GM18861 (cell line): ENCODE results near the gene ABRACL.
"Not testable (repeated sequence)": the region's sequence is repeated elsewhere in the genome, so short reads cannot be mapped to it uniquely, and the experiment has no call there.

Source experiments
- ATAC-seq: cut with Tn5 transposase; IDR thresholded peaks from one replicate; pipeline ENCODE4 v1.9.1; 2021; ENCODE audit not compliant: unreplicated experiment

Gene ABRACL

GRCh38 chr6:139010674-139011073 is 17.9 kb upstream of the ABRACL start:
- ATAC-seq: no peak

- ATAC-seq: no peak
Measured at GRCh38 chr6:139011980-139012379, 16.6 kb upstream of the ABRACL start.

DNA sequence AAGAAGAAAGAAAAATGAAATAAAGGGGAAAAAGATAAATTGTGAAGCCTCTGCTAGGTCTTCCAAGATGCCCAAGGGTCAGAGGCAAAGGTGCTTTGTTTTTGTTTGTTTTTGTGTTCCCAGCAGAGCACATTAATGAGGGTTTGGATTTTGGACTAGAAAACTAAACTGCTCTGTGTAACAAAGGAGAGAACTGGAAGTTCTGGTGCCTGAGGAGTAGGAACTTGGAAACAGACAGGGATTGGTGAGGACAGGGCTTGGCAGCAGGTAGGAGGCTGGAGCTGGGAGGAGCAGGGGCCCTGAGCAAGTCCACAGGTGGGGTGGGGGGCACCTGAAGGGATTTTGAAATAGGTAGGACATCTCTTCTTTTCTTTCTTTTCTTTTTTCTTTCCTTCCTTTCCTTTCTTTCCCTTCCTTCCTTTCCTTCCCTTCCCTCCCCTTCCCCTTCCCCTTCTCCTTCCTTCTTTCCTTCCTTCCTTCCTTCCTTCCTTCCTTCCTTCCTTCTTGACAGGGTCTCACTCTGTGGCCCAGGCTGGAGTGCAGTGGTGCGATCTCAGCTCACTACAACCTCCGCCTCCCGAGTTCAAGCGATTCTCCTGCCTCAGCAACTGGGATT is 15.3 kb upstream of the ABRACL start:
- no peak for ATAC-seq

GRCh38 chr6:139014945-139015344 is 13.6 kb upstream of the ABRACL start:
- ATAC-seq: no peak

GRCh38 chr6:139016337-139017213 is 12.0 kb upstream of the ABRACL start:
- ATAC-seq: peak; percentile 80

- ATAC-seq: no peak
Measured at GRCh38 chr6:139017227-139017626, 11.3 kb upstream of the ABRACL start.

DNA sequence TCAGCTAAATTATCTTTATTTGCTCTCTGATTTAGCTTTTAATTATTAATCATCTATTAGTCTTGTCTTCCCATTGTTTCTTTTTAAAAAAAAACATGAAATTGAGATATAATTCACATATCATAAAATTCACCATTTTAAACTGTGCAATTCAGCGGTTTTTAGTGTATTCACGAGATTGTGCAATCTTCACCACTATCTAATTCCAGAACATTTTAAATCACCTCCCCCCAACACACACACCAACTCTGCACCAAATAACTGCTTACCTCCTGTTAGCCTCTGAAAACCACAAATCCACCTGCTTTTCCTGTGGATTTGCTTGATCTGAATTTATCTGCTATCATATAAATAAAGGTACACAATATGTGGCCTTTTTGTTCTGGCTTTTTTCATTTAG is 8.8 kb upstream of the ABRACL start:
- no peak for ATAC-seq

DNA sequence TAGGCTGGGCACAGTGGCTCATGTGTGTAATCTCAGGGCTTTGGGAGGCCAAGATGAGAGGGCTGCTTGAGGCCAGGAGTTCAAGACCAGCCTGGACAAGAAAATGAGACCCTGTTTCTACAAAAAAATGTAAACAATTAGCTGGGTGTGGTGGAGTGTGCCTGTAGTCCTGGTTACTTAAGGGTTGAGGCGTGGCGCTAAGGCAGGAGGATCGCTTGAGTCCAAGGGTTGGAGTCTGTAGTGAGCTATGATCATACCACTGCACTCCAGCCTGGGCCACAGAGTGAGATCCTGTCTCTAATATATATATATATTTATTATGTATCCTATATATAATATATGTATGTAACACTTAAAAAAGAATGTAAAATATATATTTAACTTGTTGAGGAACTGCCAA is 7.9 kb upstream of the ABRACL start:
- no peak for ATAC-seq

DNA sequence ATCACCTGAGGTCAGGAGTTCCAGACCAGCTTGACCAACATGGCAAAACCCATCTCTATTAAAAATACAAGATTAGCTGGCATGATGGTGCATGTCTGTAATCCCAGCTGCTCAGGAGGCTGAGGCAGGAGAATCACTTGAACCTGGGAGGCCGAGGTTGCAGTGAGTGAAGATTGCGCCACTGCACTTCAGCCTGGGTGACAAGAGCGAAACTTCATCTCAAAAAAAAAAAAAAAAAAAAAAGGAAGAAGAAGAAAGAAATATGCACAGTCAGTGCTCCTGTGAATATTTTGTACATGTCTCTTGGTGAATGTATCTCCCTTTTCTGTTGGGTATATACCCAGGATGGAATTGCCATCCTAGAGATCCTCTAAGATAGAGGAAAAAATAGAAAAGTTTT is 3.1 kb upstream of the ABRACL start:
- not testable (repeated sequence) for ATAC-seq

DNA sequence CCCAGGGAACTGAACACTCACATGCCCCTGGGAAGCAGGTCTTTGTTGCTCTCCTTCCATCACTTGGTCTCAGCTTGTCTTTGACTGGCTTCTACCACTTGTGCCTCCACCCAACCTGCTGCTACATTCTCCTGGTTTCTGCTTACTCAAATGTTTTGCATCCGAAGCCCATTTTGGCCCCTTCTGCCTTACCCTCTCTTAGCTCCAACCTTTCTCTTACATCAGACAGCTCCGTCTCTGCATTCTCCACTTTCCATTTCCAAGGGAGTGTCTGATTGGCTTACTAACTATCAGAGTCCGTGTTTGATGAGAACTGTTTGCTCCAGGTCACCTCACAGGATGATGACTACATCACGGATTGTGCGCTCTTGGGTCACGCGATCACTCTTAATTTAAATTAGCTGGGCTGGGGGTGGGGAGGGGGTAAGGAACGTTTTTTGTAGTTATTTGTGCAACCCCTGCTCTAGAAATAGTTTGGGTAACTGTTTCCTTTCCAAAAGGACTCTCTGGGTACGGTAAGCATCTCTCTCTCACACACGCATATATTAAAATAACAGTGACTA is 844 bp upstream of the ABRACL start:
- no peak for ATAC-seq

DNA sequence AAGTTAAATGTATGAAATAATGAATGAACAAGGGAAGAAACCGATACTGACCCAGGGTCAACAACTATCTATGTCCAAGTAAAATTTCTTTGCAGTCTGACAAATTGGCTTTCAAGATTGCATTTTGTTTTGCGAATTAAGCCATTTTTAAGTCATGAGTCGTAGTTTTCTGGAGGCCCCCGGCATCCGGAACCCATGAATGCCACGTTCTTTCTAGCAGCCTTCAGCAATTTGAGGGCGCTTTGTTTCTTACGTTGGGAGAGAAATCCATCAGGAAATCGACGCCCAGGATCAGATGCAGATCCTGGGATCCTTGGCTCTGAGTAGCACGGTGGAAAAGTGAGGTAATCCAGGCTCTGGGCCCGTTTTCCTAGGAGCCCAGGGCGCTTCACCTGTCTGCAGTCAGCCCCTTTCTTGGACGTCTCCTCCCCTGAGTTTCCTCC is 309 bp upstream of the ABRACL start:
- ATAC-seq: no peak

GRCh38 chr6:139029470-139030227 is 1.1 kb downstream of the ABRACL start:
- ATAC-seq: peak; percentile 21

DNA sequence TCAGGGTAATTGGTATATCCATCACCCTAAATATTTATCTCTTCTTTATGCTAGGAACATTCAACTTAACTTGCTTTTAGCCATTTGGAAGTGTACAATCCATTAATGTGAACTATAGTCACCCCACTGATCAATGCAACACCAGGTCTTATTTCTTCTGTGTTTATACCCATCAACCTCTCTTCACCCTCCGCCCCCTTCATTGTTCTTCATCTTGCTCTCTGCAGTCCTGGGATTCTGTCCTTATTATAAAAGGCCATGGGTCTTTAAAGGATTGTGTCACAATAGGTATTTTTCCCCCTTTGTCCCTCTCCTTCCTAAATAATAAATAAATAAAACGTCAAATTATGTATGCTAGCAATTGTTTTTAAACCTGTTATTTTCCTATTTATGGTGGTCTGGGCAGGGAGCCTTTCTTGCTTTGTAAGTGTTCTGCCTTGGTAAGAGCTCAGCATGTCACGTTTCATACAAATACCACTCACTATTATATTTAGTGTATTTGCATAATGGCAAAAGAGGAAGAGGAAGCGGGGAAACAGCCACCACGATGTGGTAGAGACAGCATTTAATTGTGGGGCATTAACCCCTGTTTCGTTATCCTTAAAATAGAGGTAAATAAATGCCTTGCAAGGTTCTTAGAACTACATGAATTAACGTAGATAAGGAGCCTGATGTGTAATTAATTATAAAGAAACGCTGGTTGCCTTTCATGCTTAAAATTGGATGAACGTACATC is 1.9 kb downstream of the ABRACL start:
- ATAC-seq: peak; percentile 76

DNA sequence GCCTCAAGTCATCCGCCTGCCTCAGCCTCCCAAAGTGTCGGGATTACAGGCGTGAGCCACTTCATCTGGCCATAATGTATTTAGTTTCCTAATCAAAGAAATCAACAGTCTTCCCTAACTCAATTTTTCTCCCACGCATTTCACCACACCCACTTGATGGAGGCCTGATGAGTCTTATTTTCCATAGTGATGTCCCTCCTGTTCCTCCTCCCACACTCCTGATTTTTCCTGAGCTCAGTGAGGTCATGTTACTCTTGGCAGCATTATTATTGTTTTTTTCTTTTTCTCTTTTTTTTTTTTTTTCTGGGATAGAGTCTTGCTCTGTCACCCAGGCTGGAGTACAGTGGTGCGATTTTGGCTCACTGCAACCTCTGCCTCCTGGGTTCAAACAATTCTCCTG is 8.9 kb downstream of the ABRACL start:
- no peak for ATAC-seq

DNA sequence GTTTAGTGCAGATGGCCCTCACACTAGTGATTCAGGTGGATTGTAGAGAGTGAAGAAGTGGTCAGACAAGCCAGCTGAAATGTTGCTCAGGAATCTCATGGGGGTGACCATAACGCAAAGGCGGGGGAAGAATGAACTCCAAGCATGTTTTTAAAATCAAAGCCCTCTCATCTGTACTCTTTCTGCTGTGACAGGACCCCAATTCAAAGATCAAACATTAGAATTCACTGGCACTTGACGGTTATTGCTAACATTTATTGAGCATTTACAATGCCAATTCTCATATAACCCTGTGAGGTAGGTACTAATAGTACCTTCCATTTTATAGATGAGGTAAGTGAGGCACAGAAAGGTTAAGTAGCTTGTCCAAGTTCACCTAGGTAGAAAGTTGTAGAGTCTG is 15.7 kb downstream of the ABRACL start:
- no peak for ATAC-seq

DNA sequence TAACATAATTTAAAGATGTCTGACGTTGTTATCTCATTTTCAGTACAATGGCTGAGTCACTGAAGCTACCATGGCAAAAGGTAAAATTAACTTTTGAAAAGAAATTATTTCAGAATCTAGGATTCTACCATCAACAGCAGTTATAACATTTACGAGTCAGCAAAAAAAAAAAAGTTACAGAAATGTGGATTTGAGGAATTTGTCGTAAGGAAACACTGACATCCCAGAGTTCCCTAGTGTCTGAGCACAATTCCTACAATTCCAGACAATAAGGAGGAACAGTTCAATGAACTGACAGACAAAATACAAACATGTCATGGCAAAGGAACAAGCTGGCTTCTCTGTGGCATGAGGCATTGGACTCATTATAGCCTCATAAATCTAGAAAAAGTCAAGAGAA is 19.1 kb downstream of the ABRACL start:
- ATAC-seq: no peak

DNA sequence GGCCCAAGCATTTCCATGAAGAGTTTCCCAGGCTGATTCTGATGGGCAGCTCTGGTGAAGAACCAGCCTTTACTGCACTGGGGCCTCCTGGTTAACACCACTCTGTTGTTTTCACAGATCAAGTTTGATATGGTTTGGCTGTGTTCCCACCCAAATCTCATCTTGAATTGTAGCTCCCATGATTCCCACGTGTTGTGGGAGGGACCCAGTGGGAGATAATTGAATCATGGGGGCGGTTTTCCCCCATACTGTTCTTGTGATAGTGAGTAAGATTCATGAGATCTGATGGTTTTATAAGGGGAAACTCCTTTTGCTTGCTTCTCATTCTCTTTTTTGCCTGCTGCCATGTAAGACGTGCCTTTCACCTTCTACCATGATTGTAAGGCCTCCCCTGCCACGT is 20.4 kb downstream of the ABRACL start:
- ATAC-seq: not testable (repeated sequence)

DNA sequence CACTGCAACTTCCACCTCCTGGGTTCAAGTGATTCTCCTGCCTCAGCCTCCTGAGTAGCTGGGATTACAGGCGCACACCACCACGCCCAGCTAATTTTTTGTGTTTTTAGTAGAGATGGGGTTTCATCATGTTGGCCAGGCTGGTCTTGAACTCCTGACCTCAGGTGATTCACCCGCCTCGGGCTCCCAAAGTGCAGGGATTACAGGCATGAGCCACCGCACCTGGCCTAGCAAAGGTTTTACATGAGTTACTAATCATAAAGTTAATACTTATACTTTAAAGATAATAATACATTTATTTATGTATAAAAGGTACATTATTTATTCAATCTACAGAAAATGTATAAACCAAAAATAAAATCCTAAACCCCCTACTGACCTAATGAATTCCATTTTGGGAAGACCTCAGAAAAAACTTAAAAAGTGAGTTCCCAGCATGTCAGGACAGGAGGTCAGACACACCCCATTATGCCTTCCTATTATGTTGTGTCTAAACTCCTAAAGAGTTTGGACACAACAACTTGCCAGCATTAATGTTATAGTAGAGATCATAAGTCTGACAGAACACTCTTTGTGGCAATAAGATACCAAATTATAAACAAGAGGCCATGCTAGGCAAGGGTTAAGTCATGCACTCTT is 21.7 kb downstream of the ABRACL start:
- not testable (repeated sequence) for ATAC-seq

DNA sequence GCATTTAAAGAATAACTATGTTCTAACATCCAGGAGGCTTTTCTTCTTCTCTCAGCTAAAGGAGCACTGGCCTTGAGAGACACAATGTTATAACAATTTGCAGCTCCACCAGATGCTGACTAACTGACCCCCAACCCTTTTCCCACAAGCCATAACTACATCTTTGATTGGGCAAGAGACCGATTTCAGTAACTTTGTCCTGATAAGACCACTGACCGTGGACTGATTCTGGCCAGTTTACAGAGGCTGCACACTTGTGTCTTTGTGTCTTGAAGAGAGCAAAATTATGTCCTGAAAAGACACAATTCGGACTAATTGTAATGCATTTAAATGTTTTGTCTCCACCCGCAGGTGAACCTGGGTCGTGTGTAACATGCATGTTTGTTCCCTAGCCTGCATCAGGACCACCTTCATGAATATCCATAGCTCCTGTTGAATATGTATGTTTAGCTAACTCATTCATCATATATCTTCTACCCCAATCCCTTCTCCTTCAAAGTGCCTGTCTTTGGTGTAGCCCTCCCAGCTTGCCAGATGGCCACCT is 22.3 kb downstream of the ABRACL start:
- ATAC-seq: no peak
